Neural progenitor cell (in vitro differentiated cells): ENCODE results near the gene GPR137C.

Experiments
- CTCF ChIP-seq: fragments of 200-600 bp; sonication (generic); IDR thresholded peaks from 2 replicates; pipeline ENCODE4 v1.5.1; 2017; ENCODE audit warnings: antibody characterized with exemption, mild to moderate bottlenecking
- EZH2phosphoT487 ChIP-seq: fragments of 200-600 bp; sonication (generic); IDR thresholded peaks from 2 replicates; pipeline ENCODE4 v1.6.1; 2017; ENCODE audit warnings: antibody characterized with exemption

DNA sequence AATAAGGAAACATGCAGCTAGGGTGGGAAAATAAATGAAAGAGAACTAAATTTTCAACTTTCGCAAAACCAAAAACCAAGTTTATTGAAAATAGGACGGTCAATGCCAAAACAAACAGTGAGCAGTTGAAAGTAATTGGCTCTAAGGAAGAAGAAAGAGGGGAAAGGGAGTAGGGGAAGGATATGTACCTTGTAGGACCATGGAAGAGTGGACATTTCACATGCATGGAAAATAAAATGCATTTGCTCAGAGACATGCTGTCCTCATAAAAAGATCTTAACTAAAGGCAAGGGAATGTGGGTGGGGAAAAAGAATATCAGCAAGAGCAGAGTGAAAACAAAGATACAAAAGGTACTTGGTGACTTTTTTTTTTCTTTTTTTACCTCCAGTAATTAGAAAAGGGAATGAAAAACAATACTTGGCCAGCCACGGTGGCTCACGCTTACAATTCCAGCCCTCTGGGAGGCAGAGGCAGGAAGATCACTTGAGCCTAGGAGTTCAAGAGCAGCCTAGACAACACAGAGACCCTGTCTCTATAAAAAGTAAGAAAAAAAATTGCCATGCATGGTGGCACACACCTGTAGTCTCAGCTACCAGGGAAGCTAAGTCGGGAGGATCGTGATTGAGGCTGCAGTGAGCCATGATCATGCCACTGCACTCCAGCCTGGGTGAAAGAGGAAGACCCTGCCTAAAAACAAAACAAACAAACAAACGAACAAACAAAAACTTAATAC, 6.9 kb upstream of the GPR137C start:
- TF ChIP-seq CTCF, result no peak
- no peak for TF ChIP-seq EZH2phosphoT487
